Measurements from ENCODE around the gene RNASE8.

DNA sequence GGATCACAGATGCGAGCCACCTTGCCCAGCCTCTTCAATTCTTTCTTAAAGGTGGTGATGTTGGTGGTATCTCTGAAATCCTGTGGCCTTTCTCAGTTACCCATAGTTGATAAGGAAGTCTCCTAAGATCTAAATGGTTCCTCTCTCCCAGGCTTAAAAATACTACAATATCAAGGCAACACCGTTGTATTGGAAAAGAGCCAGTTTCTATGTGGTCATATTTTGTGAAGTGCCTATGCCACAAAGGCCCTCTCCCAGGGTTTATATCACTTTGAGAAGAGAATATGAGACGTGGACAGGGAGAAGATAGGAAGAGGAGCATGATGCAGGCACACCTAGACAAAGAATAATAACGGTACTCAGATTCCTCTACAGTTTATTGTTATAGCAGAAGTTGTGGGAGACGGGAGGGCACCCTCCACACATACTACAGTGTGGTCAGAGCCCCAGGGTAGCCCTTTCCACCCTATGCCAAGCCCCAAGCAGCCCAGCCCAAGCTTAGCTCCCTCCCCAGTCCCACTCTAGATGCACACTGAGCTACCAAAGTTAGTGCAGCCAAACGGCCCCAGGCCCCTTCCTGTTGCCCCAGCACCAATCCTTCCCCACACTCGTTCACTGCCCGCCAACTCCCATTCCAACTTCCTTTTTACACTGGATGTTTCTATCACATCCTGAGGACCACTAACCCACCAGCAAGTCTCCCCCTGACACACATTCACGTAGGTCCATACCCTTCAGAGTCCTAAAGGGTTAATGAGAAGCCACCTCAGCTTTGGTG lies 41.0 kb upstream of the RNASE8 start:
- TF ChIP-seq, protein P1, sequence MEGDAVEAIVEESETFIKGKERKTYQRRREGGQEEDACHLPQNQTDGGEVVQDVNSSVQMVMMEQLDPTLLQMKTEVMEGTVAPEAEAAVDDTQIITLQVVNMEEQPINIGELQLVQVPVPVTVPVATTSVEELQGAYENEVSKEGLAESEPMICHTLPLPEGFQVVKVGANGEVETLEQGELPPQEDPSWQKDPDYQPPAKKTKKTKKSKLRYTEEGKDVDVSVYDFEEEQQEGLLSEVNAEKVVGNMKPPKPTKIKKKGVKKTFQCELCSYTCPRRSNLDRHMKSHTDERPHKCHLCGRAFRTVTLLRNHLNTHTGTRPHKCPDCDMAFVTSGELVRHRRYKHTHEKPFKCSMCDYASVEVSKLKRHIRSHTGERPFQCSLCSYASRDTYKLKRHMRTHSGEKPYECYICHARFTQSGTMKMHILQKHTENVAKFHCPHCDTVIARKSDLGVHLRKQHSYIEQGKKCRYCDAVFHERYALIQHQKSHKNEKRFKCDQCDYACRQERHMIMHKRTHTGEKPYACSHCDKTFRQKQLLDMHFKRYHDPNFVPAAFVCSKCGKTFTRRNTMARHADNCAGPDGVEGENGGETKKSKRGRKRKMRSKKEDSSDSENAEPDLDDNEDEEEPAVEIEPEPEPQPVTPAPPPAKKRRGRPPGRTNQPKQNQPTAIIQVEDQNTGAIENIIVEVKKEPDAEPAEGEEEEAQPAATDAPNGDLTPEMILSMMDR (IDR thresholded peaks at IDR 0.05) = no peak
- no peak for TF ChIP-seq EP300 (IDR thresholded peaks at IDR 0.05)

All from sigmoid colon (tissue), 4 donors.